CD4-positive, alpha-beta T cell treated with Interleukin-4 for 4 hours (primary cell): ENCODE results near the gene ERICH3.
"Not testable (repeated sequence)": the region's sequence is repeated elsewhere in the genome, so short reads cannot be mapped to it uniquely, and the experiment has no call there.

Experiments
- DNase-seq: peaks from one replicate; pipeline ENCODE4 v3.0.0-alpha.2; 2020

Gene ERICH3

DNA sequence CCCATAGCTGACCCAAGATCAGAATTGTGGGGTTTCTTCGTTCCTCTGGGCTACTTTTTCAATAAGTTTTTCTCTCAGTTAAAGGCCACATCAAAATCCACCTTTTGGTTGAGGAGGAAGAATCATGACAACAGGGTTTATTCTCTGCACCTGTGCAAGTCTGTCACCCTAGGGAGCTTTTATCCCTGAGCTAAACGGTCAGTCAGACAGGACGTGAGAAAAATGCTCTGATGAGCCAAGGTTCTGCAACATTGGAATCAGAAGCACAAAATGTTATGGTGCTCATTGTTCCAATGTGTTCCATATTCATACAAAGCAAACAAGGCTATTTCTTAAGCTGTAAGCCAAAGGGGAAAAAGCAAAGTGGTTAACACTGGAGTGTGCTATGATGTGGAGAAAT lies 7.4 kb upstream of the ERICH3 start:
- DNase-seq: no peak

DNA sequence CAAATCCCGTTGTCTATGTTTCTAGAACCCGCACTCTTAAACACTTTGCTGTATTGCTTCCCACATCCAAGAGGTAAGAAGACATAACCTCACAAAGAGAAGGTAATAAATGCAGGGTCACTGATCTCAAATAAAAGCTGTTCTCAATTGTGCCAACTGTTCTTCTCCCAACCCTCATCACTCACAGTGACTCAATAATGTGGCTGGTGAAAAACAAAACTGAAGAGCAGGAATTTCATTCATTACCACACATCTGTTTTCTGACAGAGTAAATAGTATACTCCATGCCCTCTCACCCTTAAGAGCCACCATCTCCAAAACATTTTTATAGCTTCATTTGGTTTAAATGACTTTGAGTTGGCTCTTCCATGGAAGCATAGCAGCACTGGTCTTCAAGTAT lies 6.2 kb upstream of the ERICH3 start:
- no peak for DNase-seq

DNA sequence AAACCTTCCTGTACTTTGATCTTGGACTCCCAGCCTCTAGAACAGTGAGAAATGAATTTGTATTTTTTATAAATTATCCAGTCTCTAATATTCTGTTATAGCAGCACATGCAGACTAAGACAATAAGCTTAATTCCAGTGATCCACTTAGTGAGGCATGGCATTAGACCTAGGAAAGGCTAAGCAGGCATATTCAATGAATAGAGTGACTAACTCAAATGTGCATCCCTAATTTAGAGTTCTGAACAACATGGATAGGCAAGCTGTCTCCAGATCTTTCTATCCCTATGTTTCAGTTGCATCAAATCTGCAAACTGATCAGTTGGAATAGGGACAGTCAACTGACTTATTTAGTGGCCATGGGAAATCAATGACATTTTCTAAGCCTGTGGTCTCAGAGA lies 4.3 kb upstream of the ERICH3 start:
- no peak for DNase-seq

DNA sequence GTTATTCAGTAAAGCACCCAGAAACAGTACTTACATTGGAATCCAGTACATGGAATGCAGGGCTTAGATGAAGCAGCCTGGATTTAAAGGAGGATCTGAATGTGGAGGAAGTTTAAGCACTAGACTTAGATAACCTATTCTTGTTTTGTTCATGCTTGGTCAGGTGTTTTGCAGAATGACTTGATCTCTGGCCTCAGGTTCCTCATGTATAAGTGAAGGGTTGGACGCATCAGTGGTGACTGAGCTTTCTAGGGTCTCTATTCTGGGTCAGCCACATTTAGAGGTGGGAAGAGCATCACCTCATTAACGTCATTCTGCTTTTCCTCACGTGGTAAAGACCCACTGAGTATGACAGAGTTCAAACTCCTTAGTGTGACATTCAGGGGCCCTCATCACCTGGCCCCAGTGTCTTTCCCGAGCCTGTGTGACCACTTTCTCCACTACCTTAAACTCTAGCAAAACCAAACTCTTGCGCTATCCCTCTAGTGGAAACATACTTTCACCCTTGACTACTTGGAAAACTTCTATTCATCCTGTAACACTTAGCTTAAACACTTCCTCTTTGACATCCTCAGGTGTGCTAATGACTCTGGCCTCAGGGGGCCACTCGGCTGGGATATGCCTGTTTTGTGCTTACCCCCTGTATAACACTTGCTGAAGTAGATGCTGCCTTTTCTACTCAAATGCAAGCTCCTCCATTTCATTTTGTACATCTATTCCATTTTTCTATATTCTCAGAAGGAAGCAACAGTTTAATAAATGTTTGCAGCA lies 871 bp upstream of the ERICH3 start:
- DNase-seq: no peak

DNA sequence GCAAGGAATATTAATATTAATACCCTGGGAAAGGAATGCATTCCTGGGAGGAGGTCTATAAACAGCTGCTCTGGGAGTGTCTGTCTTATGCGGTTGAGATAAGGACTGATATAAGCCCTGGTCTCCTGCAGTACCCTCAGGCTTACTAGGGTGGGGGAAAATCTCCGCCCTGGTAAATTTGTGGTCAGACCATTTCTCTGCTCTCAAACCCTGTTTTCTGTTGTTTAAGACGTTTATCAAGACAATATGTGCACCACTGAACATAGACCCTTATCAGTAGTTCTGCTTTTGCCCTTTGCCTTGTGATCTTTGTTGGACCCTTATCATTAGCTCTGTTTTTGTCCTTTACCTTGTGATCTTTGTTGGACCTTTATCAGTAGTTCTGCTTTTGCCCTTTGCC lies 2.7 kb downstream of the ERICH3 start:
- DNase-seq: not testable (repeated sequence)

DNA sequence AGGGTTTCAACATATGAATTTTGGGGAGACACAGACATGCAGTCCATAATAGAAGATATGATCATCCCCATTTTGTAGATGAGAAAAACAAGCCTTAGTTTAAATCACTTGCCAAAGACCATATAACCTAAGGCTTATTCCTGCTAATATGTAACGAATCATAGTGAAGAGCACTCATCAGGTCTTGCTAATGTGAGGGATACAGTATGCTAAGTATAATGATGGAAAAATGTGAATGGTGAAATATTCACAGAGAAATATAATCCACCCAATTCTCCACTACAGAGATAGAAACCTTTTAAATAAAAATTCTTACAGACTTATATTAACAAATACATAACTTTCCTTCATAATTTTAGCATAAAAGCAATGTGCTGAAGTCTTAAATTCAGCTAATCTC lies 18.9 kb downstream of the ERICH3 start:
- no peak for DNase-seq

DNA sequence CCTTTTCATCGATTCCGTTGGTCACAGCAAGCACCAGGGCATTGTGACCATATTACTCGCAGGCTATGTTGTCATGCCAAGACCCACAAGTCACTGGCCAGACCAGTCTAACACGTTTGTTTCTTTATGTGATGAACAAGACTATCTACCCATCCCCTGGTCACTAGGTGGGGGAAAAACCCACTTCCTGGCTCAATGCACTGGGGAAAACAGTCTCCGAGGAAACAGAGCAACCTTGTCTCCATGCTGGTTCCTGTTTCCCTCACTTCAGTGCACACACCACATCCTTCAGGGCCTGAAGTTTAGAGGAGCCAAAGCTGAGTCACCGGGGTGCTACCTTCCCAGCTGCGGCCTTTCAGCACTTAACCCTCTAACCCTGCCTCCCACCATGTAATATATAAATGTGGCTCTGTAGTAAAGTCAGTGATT lies 20.9 kb downstream of the ERICH3 start:
- DNase-seq: no peak

DNA sequence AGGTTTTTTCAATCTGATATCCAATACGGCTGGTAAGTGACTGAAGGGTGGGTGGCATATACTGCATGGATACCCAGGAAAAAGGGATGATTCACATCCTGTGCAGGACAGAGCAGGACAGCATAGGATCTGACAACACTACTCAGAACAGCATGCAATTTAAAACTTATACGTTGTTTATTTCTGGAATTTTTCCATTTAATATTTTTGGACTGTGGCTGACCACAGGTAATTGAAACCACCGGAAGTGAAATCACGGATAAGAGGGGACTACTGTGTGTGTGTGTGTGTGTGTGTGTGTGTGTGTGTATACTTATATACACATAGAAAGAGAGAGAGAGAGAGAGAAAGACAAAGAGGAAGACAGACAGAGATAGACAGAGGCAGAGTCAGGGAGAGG lies 23.0 kb downstream of the ERICH3 start:
- DNase-seq: no peak

DNA sequence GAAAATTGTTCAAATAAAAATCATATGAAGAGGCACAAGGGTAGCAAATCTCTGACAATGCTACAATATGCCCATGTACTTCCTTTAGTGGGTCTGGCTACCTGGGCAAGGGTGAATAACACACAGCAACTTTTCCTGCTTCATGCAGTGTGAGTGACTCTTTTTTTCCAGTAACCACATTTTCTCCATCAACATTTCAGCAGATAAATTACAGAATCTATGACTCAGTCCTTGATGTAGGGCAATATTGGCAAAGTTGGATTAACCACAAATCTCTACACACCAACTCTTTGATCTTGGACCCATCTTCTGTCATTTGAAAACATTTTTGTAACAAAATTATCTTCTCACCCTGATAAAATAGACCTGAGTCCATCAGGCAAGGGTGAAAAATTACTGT lies 31.7 kb downstream of the ERICH3 start:
- no peak for DNase-seq

DNA sequence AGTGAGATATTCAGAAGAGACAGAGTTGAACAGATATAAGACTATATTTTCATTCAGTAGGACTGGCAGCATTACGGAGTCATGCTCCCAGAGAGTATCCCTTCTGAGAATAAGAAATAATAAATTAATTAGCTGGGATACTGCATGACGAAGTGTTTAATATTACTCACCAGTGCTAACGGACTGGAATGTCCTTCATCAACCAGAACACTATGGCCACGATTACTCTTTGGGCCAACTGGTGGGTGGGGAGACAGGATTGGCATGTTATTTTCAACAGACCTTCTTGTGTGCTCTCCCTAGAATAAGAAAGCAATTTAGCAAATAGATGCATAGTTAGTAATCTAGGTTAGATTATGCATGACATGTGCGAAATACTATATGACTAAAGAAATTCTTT lies 32.4 kb downstream of the ERICH3 start:
- no peak for DNase-seq

DNA sequence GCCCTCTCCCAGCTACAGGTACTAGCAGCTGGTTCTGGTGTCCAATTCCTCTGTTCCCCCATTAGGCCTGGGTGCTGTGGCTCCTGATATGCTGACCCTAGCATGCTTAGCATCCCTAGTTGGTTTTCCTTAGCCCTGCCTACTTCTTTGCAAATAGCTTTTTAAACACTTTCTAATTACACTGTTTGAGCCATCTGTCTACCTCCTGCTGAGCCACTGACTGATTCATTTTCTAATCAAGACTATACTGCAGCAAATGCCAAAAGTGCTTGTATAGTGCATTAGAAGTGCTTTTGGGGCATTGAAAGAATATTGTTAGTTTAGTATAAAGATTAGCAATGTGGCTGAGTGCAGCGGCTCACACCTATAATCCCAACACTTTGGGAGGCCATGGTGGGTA lies 36.3 kb downstream of the ERICH3 start:
- no peak for DNase-seq

DNA sequence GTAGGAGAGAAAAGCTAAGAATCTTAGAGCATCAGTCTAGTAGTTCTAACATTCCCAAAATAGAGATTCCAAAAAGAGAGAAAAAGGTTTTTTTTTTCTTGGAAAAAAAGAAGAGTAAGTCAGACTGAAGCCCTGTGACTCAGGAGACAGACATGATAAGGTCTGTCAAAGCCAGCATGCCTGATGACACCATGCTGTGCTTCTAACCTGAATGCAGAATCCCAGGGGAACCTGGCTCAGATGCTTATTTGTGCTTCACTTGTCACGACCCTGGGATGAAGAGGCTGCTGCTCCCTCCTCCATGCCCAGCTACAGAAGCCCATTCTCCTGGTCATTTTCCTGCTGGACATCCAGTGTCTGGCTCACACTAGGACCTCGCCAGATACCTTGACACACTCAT lies 44.3 kb downstream of the ERICH3 start:
- DNase-seq: no peak

DNA sequence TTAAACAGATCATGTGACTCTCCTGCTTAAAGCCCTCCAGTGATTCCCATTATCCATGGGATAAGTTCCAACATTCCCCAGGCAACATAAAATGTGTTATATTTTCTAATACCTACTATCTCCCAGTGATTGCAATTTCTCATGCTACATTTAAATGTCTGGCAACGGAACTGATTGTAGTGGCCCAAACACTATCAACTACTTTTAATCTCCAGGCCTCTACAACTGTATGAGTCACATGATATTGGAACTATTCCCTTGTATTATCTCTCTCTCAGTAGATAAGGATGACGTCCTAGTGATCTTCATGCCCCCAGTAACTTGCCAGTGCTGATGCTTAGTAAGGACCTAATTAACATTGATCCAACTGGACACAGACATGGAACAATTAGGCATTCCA lies 49.9 kb downstream of the ERICH3 start:
- DNase-seq: no peak

DNA sequence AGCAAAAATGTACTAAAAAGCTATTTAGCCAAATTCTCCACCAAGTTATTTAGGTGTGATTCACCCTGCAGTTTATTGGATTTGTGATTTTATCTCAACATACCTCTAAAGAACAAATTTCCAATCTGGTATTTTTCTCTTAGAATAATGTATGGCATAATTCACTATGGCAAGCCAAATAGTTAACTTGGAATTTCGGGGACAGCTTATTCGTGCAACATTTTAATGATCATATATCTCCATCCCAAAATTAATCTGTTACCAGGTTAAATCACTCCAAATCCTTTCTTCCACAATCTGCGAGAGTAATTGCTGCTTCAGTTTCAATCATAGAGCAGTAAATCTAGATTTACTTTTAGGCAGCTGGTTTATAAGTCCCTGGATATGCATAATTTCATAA lies 53.4 kb downstream of the ERICH3 start:
- DNase-seq: no peak

DNA sequence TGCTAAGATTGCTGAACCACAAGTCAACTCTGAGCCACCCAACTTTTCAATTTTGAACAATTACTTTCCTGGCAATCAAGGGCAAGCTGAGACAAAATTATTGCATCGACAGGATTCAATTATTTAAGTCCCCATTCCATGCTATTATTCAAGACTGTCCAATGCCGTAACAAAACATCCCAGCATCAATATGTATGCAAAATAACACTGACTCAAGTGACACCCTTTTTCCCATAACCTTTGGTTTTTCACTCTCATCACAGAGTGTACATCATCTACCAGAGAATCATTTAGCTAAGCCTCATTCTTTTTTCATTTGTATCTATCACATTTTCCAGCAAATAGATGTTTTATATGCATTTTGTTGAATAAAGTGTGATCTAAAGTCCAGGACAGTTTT lies 54.6 kb downstream of the ERICH3 start:
- DNase-seq: no peak

DNA sequence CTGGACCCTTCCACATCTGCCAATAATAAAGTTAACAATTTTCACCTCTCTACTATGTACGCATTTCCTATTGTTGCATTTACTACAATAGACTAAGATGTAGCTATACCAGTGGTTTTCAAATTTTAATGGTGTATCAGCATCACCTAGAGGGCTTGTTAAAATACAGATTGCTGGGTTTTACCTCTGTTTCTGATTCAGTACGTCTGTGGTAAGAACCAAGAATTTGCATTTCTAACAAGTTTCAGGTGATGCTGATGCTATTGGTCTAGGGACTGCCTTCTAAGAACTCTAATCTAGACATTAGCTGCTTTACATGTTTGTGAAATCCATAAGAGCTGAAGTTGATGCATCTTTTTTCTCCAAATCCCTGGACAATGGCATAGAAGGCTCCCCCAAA lies 59.7 kb downstream of the ERICH3 start:
- DNase-seq: no peak

DNA sequence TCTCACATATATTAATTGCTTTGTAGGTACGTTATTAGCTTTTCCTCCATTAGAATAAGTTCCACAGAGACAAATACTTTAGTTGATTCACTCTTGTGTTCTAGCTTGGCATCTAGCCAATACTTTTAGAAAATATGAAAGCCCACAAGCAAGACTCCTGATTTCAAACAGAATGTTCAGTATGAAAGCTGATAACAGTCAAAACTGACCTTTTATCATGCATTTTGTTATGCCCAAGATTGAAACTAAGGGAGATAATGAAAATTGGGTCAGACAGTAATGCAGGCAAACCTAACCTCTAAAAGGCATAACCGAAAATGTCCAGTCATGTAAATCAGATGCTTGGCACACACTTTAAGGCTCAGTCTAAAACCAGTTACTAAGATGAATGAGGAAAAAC lies 61.7 kb downstream of the ERICH3 start:
- DNase-seq: no peak

DNA sequence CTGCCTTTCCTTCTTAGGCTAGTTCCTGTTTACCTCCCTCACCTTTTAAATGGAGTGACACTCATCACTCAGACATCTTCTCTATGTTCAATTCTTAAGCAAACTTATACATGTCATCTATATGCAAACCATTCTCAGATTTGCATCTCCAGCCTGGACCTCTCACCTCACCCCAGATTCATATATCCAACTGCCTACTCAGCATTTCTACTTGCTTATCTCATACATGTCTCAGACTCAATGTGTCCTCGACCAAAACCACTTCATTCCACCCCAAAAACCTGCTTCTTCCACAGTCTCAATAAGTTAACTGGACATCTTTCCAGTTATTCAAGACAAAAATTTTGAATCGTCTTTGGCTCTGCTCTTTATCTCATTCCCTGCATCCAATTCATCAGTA lies 62.6 kb downstream of the ERICH3 start:
- no peak for DNase-seq

DNA sequence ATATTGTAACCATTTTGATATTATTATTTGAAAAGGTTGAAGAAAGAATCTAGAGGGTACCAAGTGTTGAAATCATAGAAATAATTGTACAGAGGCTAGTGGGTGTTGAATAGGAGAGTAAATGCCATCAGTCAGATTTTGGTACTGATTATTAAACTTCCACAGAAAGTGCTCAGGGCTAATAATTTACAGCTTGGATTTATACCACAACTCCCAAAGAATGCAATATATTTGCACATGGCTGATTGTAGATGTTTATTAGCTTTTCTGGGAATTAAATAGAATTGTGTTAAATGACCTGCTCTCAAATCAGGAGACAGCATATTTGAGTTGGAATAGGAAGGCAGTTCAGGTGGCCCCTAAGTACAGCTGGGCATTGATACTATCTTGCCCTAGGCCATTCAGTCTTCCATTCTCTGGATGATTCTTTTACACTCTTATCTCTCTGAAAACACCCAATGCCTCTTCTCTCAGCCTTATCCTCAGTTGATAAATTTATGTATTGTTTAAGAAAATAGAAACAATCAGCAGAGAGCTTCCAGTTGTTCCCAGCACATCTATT lies 63.7 kb downstream of the ERICH3 start:
- DNase-seq: no peak

DNA sequence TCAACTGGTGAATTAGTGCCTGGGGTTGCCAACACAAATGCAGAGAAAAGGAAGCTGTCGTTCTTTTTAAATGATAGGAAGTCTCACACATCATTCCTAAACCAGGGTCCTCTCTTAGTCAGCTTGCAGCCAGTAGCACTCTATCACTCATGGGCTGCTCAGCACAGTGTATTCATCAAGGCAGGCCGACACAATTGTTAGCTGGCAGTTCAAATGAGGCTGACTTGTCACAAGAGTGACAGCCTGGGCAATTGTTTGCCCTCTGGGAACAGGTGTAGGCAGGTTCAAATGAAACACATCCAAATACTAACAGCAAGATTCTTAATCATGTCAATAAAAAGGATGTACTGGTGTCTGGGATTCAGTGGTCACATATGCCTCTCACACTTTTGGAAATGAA lies 76.9 kb downstream of the ERICH3 start:
- no peak for DNase-seq

DNA sequence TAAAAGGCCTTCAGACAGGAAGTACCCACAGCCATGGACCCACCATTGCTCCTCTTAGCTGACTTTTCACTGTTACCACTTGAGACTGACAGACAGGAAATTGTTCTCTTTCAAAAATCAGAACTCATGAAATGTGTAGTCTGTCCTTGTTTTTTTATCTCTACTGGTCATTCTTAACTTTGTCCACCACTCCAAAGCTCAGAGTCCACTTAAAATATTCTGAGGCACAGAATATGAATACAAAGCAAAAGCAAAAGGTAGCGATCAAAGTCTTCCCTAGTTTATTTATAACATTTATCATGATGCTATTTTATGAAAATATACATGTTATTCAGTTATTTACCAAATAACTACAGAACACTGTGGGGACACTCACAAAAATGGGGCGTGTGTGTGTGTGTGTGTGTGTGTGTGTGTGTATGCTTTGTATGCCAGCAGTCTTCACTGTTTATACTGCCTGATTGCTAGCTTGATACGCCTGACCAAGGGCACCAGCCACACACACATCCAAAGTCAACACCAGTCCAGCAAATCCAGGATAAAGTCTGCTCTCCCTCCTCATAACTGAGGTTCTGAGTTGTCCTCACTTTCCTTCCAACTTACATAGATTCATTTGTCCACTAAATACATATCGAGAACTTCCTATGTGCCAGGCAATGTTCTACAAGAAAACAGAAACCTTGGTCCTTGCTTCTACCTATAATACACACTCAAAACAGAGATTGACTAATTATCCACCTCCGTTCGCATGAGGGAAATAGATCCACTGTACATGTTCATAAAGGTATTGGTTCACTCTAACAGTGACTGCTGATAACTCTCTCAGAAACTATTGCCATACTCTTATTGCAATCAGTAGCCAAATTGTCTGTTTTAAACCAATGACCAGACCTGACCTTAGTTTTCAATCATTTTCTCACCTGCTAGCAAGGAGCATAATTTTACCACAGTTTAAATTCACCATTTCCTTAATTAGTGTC lies 79.4 kb downstream of the ERICH3 start:
- no peak for DNase-seq

DNA sequence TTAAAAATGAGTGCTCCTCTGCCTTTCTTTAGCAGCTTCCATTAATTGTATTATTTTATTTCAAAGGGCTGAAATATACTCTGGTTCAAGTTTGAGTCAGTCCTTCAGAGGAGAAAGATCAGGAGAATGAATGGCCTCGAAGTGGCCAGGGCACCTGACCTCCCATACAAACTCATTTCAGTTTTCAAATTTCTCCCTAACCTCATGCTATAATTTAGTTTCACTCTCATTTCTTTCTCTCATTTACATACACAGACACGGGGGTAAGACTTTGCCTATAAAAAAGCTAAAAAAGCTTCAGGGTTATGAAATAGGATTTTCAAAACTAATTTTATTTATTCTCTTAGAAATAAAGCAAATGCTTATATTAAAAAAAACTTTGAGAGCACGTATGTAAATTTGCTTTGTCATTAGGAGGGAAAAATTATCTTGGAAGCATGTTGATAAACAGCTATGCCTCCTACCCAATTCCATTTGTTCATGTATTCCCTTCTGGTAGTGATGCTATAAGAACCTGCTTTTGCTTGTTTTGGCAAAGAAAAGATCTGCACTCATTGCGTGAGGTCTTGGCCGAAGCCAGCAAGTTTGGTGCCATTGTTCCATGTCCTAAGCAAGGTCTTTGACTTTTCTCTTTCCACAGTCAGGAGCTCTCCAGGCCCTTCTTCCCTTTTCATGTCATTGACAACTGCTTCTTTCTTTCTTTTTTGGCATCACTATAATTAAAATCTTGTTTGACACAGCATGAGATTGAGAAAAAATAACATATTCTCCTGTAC lies 80.8 kb downstream of the ERICH3 start:
- no peak for DNase-seq

DNA sequence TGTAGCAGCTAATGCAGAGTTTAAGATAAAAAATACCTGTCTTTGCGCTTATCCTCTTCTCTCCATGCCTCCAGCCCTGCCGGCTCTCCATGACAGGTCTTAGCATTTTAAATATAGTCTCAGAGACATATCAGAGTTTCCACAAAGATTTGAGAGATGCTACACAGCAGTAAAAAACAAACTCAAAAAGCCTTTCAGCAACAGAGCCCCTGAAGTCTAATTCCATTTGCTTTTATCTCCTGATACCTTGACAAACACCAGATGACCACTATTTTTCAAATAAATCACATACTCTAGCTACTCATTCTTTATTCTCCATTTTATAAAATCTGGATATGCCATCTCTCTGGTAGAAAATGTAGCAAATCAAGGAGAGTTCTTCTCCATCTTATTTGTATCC lies 81.6 kb downstream of the ERICH3 start:
- no peak for DNase-seq
